Measurements from ENCODE around the gene APBB1IP.

- TF ChIP-seq POLR2A (IDR thresholded peaks at IDR 0.05) = no peak
- TF ChIP-seq, protein P1, sequence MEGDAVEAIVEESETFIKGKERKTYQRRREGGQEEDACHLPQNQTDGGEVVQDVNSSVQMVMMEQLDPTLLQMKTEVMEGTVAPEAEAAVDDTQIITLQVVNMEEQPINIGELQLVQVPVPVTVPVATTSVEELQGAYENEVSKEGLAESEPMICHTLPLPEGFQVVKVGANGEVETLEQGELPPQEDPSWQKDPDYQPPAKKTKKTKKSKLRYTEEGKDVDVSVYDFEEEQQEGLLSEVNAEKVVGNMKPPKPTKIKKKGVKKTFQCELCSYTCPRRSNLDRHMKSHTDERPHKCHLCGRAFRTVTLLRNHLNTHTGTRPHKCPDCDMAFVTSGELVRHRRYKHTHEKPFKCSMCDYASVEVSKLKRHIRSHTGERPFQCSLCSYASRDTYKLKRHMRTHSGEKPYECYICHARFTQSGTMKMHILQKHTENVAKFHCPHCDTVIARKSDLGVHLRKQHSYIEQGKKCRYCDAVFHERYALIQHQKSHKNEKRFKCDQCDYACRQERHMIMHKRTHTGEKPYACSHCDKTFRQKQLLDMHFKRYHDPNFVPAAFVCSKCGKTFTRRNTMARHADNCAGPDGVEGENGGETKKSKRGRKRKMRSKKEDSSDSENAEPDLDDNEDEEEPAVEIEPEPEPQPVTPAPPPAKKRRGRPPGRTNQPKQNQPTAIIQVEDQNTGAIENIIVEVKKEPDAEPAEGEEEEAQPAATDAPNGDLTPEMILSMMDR (IDR thresholded peaks at IDR 0.05) = no peak
Measured at GRCh38 chr10:26472492-26472778, 34.3 kb downstream of the APBB1IP start.
